H1 (cell line): Measurements from ENCODE around the gene VPS13D. TPM values are rescaled to one million over a fixed set of nuclear protein-coding genes. Genes with fewer than 3 reads are reported as not detected.

Source experiments
- CTCF ChIA-PET: fragments of 300-600 bp; sonication (Branson Sonifier 250); formaldehyde crosslinking; loops from one replicate; lab custom pipeline; 2021; ENCODE audit not compliant: partially characterized antibody; lab: Charles Lee
- POLR2A ChIA-PET: fragments of 300-600 bp; sonication (Branson Sonifier 250); formaldehyde crosslinking; loops from one replicate; lab custom pipeline; 2021; ENCODE audit warnings: inconsistent platforms; ENCODE audit not compliant: partially characterized antibody; lab: Charles Lee
- DNase-seq, 2 experiments: peaks; one replicate each; pipeline versions ENCODE4 v3.0.0 to v3.0.0-alpha.2; 2010 to 2022; ENCODE audit warnings: low spot score in 2 of 2, low read depth in 1 of 2, mixed read lengths in 1 of 2
- FAIRE-seq: peaks from 2 replicates; lab custom pipeline; 2011; peaks lifted over from hg19 to GRCh38; lab: Jason Lieb, UNC
- H2AFZ ChIP-seq: 2 replicates; pipeline ENCODE4 v1.8.1; 2012; ENCODE audit warnings: low read length, inconsistent platforms
- H2AK5ac ChIP-seq: 2 replicates; pipeline ENCODE4 v1.6.1; 2013; ENCODE audit warnings: low read depth, low read length
- H2BK120ac ChIP-seq: replicated peaks from 2 replicates; pipeline ENCODE3; 2013; ENCODE audit warnings: low read depth, low read length, inconsistent platforms
- H2BK12ac ChIP-seq: 2 replicates; pipeline ENCODE4 v1.6.1; 2013; ENCODE audit warnings: low read depth, low read length
- H2BK15ac ChIP-seq: 2 replicates; pipeline ENCODE4 v1.6.1; 2013; ENCODE audit warnings: low read length
- H2BK20ac ChIP-seq: 2 replicates; pipeline ENCODE4 v1.6.1; 2013; ENCODE audit warnings: low read length
- H2BK5ac ChIP-seq: 2 replicates; pipeline ENCODE4 v1.6.1; 2013; ENCODE audit warnings: low read depth, low read length
- H3K14ac ChIP-seq: 2 replicates; pipeline ENCODE4 v1.6.1; 2013; ENCODE audit warnings: inconsistent platforms; ENCODE audit not compliant: insufficient read length
- H3K18ac ChIP-seq: 2 replicates; pipeline ENCODE4 v1.6.1; 2013; ENCODE audit warnings: low read length; ENCODE audit errors: extremely low read depth
- H3K23ac ChIP-seq: 2 replicates; pipeline ENCODE4 v1.6.1; 2013; ENCODE audit warnings: inconsistent platforms; ENCODE audit not compliant: insufficient read length
- H3K23me2 ChIP-seq: 2 replicates; pipeline ENCODE4 v1.6.1; 2013; ENCODE audit warnings: low read depth, low read length
- H3K27ac ChIP-seq: 2 replicates; pipeline ENCODE4 v1.6.1; 2011; ENCODE audit warnings: low read depth, low read length, inconsistent platforms
- H3K27me3 ChIP-seq, 4 experiments: replicated peaks in 1 of 4; 1 replicate in 1 of 4; 2 replicates in 3 of 4; pipeline versions ENCODE4 v1.6.1 to v1.8.1; 2011 to 2013; ENCODE audit warnings: low read length in 3 of 4, mild to moderate bottlenecking in 3 of 4, inconsistent platforms in 2 of 4, mixed read lengths in 2 of 4, moderate library complexity in 1 of 4; ENCODE audit not compliant: control insufficient read depth in 3 of 4, insufficient read depth in 3 of 4; ENCODE audit errors: extremely low read depth in 1 of 4
- H3K36me3 ChIP-seq, 4 experiments: 2 replicates each; pipeline versions ENCODE4 v1.6.1 to v1.8.1; 2011 to 2013; ENCODE audit warnings: mild to moderate bottlenecking in 4 of 4, low read length in 3 of 4, moderate library complexity in 2 of 4, control low read depth in 1 of 4, inconsistent platforms in 1 of 4; ENCODE audit not compliant: insufficient read depth in 4 of 4, control insufficient read depth in 2 of 4
- H3K4ac ChIP-seq: replicated peaks from 2 replicates; pipeline ENCODE3; 2013; ENCODE audit warnings: low read length, low read depth, mixed read lengths, inconsistent platforms; ENCODE audit not compliant: insufficient read length
- H3K4me1 ChIP-seq, 4 experiments: replicated peaks in 1 of 4; 1 replicate in 1 of 4; 2 replicates in 3 of 4; pipeline versions ENCODE4 v1.6.1 to v1.8.1; 2011 to 2013; ENCODE audit warnings: low read length in 3 of 4, inconsistent platforms in 2 of 4, mixed read lengths in 1 of 4; ENCODE audit not compliant: insufficient read depth in 4 of 4, control insufficient read depth in 3 of 4
- H3K4me2 ChIP-seq, 2 experiments: 2 replicates each; pipeline versions ENCODE4 v1.6.1 to v1.8.1; 2011 to 2013; ENCODE audit warnings: low read depth in 2 of 2, low read length in 2 of 2, control low read depth in 1 of 2, inconsistent platforms in 1 of 2, mild to moderate bottlenecking in 1 of 2; ENCODE audit not compliant: insufficient read depth in 1 of 2
- H3K4me3 ChIP-seq, 4 experiments: fragments of 200-600, 300-600 bp in 1 of 4; sonication (generic), shearing (Covaris generic), sonication (Bioruptor Twin) in 1 of 4; 2 replicates each; pipeline versions ENCODE4 v1.5.1 to v1.8.1; 2011 to 2016; ENCODE audit warnings: low read length in 4 of 4, low read depth in 3 of 4, control low read depth in 2 of 4, inconsistent platforms in 2 of 4, mild to moderate bottlenecking in 2 of 4, mixed read lengths in 1 of 4, moderate library complexity in 1 of 4; ENCODE audit not compliant: insufficient read depth in 2 of 4; ENCODE audit errors: extremely low read depth in 1 of 4
- H3K56ac ChIP-seq: replicated peaks from 2 replicates; pipeline ENCODE3; 2013; ENCODE audit warnings: low read depth, mild to moderate bottlenecking, mixed read lengths, low read length, inconsistent platforms; ENCODE audit not compliant: insufficient read length
- H3K79me1 ChIP-seq: 2 replicates; pipeline ENCODE4 v1.6.1; 2013; ENCODE audit warnings: low read depth, low read length, control low read depth
- H3K79me2 ChIP-seq, 2 experiments: 2 replicates each; pipeline versions ENCODE4 v1.6.1 to v1.8.1; 2012 to 2013; ENCODE audit warnings: low read length in 2 of 2, mild to moderate bottlenecking in 2 of 2, inconsistent platforms in 1 of 2; ENCODE audit not compliant: insufficient read depth in 2 of 2, control insufficient read depth in 1 of 2
- H3K9ac ChIP-seq, 4 experiments: replicated peaks in 1 of 4; 1 replicate in 1 of 4; 2 replicates in 3 of 4; pipeline versions ENCODE4 v1.6.1 to v1.8.1; 2011 to 2013; ENCODE audit warnings: low read depth in 3 of 4, low read length in 3 of 4, control low read depth in 2 of 4, mild to moderate bottlenecking in 2 of 4, moderate library complexity in 2 of 4, inconsistent platforms in 1 of 4; ENCODE audit errors: extremely low read depth in 1 of 4
- H3K9me3 ChIP-seq, 2 experiments: 2 replicates each; pipeline versions ENCODE4 v1.6.1 to v1.8.1; 2012 to 2013; ENCODE audit warnings: mild to moderate bottlenecking in 2 of 2, moderate library complexity in 2 of 2, control low read depth in 1 of 2, inconsistent platforms in 1 of 2, low read depth in 1 of 2, low read length in 1 of 2, mixed read lengths in 1 of 2; ENCODE audit not compliant: insufficient read depth in 2 of 2
- H4K20me1 ChIP-seq, 2 experiments: replicated peaks in 1 of 2; 2 replicates each; pipeline versions ENCODE3 to v1.8.1; 2011 to 2013; ENCODE audit warnings: inconsistent platforms in 2 of 2, low read length in 2 of 2, mild to moderate bottlenecking in 1 of 2; ENCODE audit not compliant: insufficient read depth in 2 of 2, control insufficient read depth in 1 of 2
- H4K5ac ChIP-seq: 2 replicates; pipeline ENCODE4 v1.6.1; 2013; ENCODE audit warnings: low read length, low read depth, mixed read lengths, inconsistent platforms; ENCODE audit not compliant: insufficient read length
- H4K8ac ChIP-seq: 2 replicates; pipeline ENCODE4 v1.8.0; 2013; ENCODE audit warnings: mild to moderate bottlenecking, moderate library complexity, low read length, inconsistent platforms; ENCODE audit not compliant: insufficient read depth; ENCODE audit errors: extremely low read depth
- H4K91ac ChIP-seq: replicated peaks from 2 replicates; pipeline ENCODE3; 2013; ENCODE audit warnings: low read length, mixed read lengths, inconsistent platforms; ENCODE audit not compliant: insufficient read length
- CBX8 ChIP-seq: fragments of 300-800, 300-1000 bp; sonication (generic); IDR thresholded peaks from 2 replicates; pipeline ENCODE4 v1.7.1; 2016; ENCODE audit warnings: low read depth, low read length, borderline replicate concordance
- JUN ChIP-seq: IDR thresholded peaks from 2 replicates; pipeline ENCODE4 v1.6.1; 2011; ENCODE audit warnings: low read depth, mild to moderate bottlenecking, improper control_type of control experiment, low read length
- SIX5 ChIP-seq: IDR thresholded peaks from 2 replicates; pipeline ENCODE4 v1.6.1; 2011; ENCODE audit warnings: mild to moderate bottlenecking, low read depth, low read length
- WGBS, 2 experiments: shearing (Covaris generic) in 1 of 2; methylation state at CpG; one replicate each; pipeline versions ENCODE4 v1.1.6 to v1.1.7; 2013 to 2015; ENCODE audit warnings: low lambda C conversion rate in 2 of 2, mixed read lengths in 2 of 2, inconsistent platforms in 1 of 2, low coverage in 1 of 2, missing lambda C conversion rate in 1 of 2; ENCODE audit not compliant: insufficient replicate concordance in 2 of 2, insufficient coverage in 1 of 2, insufficient read length in 1 of 2; ENCODE audit errors: extremely low coverage in 1 of 2, missing lambda C conversion rate in 1 of 2; 5-methylcytosine and 5-hydroxymethylcytosine counted together
- polyA plus RNA-seq, 7 experiments: library from polyadenylated mRNA; depleted of rRNA in 3 of 7; stranded (reverse) in 5 of 7; unstranded in 2 of 7; fragments of >200 nt in 5 of 7; fragments of 200-250 nt in 2 of 7; gene quantifications; 1 replicate in 5 of 7; 2 replicates in 1 of 7; 4 replicates in 1 of 7; pipeline versions ENCODE4 v1.2.1 to v1.2.3, GENCODE V29; 2011 to 2013; ENCODE audit warnings: missing spikeins in 2 of 7, mixed read lengths in 2 of 7
- total RNA-seq: library from RNA; stranded (reverse); fragmentation: NEBNext Ultra II Directional; extraction: Animal tissue kit (Norgen Biotek cat#: 25700); gene quantifications from 2 replicates; pipeline ENCODE4 v1.2.1, GENCODE V29; 2021

Gene VPS13D
- total and polyA plus RNA-seq, 2 of the 8 experiments (the other 6 are each of a cell fraction or from before 2014, with no cell fraction given): 10.9 to 31.2 TPM

DNA sequence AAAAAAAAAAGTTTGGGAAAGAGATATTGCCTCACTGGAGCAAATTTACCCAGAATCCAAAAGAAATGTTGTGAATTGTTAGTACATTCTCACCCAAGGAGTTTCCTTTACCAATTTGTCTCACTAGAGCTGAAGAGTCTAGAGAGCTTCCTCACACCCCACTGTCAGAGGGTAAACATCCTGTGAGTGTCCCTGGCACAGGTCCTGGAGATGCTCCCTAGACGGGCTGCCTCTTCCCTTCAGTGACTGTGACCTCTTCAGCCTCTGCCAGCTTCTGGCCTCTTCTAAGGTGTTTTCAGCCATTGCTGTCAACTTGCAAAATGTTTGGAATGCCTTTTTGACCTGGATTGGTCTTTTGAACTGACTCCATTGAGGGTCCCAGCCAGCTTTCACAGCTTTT is 228.7 kb downstream of the VPS13D start:
- H4K20me1 ChIP-seq: no peaks in the 10 kb centered on the region
- H3K27me3 ChIP-seq: no peaks in the 10 kb centered on the region
- no peak overlapping the region for H3K23ac ChIP-seq
- no peak overlapping the region for H2BK5ac ChIP-seq
- no peak for TF ChIP-seq SIX5
- TF ChIP-seq JUN: no peak
- TF ChIP-seq CBX8: no peak
- no peak overlapping the region for H3K56ac ChIP-seq
- H3K14ac ChIP-seq: no peak overlapping the region
- no peaks in the 10 kb centered on the region; a peak in 2 of 7 replicates for H3K4me1 ChIP-seq
- no peak overlapping the region; the same call in 1 of the 2 replicates for H4K8ac ChIP-seq
- no peaks in the 10 kb centered on the region for H3K9me3 ChIP-seq
- no peak overlapping the region for H3K4me3 ChIP-seq
- DNase-seq (no peak), FAIRE-seq (no peak)
- H2BK120ac ChIP-seq: no peak overlapping the region
- peaks cover 0 to 6% (median 0%) of the 10 kb centered on the region in 4 experiments; a peak in 1 of 8 replicates for H3K36me3 ChIP-seq
- no peak overlapping the region for H4K5ac ChIP-seq
- H2BK20ac ChIP-seq: no peak overlapping the region
- no peak overlapping the region for H2BK12ac ChIP-seq
- H3K79me2 ChIP-seq: no peaks in the 10 kb centered on the region
- no peak overlapping the region for H2AK5ac ChIP-seq
- no peak overlapping the region for H3K4me2 ChIP-seq
- H2AFZ ChIP-seq: no peak overlapping the region
- H3K23me2 ChIP-seq: no peaks in the 10 kb centered on the region
- ChIA-PET CTCF (interaction anchor here (0.6 kb wide), 1 partner anchor 230 kb away, joined by 3 read pairs; no protein-coding TSS in a partner anchor), POLR2A (interaction anchor here (0.6 kb wide), 1 partner anchor 15 kb away, joined by 3 read pairs; no protein-coding TSS in a partner anchor)
- H3K4ac ChIP-seq: no peak overlapping the region
- WGBS, 2 experiments: 92% methylated on average over 1 of the region's 1 CpG; no CpG with 5 or more reads in 1 of the 2 experiments
- no peak overlapping the region for H3K18ac ChIP-seq
- H3K79me1 ChIP-seq: no peaks in the 10 kb centered on the region
- no peak overlapping the region for H3K9ac ChIP-seq
- no peak overlapping the region for H3K27ac ChIP-seq
- no peak overlapping the region for H4K91ac ChIP-seq
- no peak overlapping the region for H2BK15ac ChIP-seq
